GM12878 (cell line): Measurements from ENCODE around the gene NAALADL2. TPM values are rescaled to one million over a fixed set of nuclear protein-coding genes. Genes with fewer than 3 reads are reported as not detected.

Experiments used
- ATAC-seq: fragments of 200-7000 bp; cut with Tn5 transposase; 3 replicates; pipeline ENCODE4 v1.9.1; 2020; ENCODE audit warnings: mild to moderate bottlenecking, moderate library complexity
- BruUV-seq: library from RNA; stranded (reverse); fragments of 400-500 nt; replicated peaks from 2 replicates; lab custom pipeline; 2021; lab: Mats Ljungman, UMichigan
- CTCF ChIA-PET: fragments of 300-600 bp; sonication (Branson Sonifier 250); formaldehyde crosslinking; extraction: SDS; loops from one replicate; lab custom pipeline; 2021; ENCODE audit warnings: inconsistent platforms; lab: Yijun Ruan, JAX
- POLR2A ChIA-PET: fragments of 350-600 bp; formaldehyde crosslinking; extraction: SDS; loops from one replicate; lab custom pipeline; 2021; ENCODE audit warnings: inconsistent platforms; lab: Charles Lee
- RAD21 ChIA-PET: fragments of 300-600 bp; sonication (Branson Sonifier 250); formaldehyde crosslinking; loops from one replicate; lab custom pipeline; 2023; ENCODE audit warnings: antibody characterized with exemption; ENCODE audit not compliant: unreplicated experiment; lab: Charles Lee
- SMC1A ChIA-PET: fragments of 300-600 bp; sonication (Branson Sonifier 250); formaldehyde crosslinking; loops from one replicate; lab custom pipeline; 2023; ENCODE audit not compliant: unreplicated experiment, uncharacterized antibody; lab: Charles Lee
- DNase-seq: peaks from one replicate; pipeline ENCODE4 v3.0.0-alpha.2; 2011; ENCODE audit warnings: low read depth, low spot score
- FAIRE-seq: peaks from 3 replicates; lab custom pipeline; 2011; peaks lifted over from hg19 to GRCh38; lab: Jason Lieb, UNC
- H2AFZ ChIP-seq: 2 replicates; pipeline ENCODE4 v1.6.0; 2011; ENCODE audit warnings: low read depth, low read length, control low read depth; ENCODE audit not compliant: control insufficient read depth
- H3K27ac ChIP-seq: 2 replicates; pipeline ENCODE4 v1.5.1; 2011; ENCODE audit warnings: control low read depth; ENCODE audit not compliant: control insufficient read depth, insufficient read depth
- H3K27me3 ChIP-seq, 2 experiments: replicated peaks in 1 of 2; 2 replicates each; pipeline versions ENCODE4 v1.6.0 to v1.6.1; 2011; ENCODE audit warnings: low read length in 1 of 2; ENCODE audit not compliant: control insufficient read depth in 2 of 2, insufficient read depth in 2 of 2
- H3K36me3 ChIP-seq, 2 experiments: 2 replicates each; pipeline ENCODE4 v1.5.1; 2011; ENCODE audit warnings: low read length in 1 of 2; ENCODE audit not compliant: control insufficient read depth in 2 of 2, insufficient read depth in 2 of 2
- H3K4me1 ChIP-seq: 2 replicates; pipeline ENCODE4 v1.6.1; 2011; ENCODE audit warnings: mild to moderate bottlenecking, low read length, moderate library complexity, mixed read lengths; ENCODE audit not compliant: control insufficient read depth, insufficient read depth
- H3K4me2 ChIP-seq: 2 replicates; pipeline ENCODE4 v1.6.0; 2011; ENCODE audit warnings: control low read depth; ENCODE audit not compliant: control insufficient read depth, insufficient read depth
- H3K4me3 ChIP-seq: fragments of 200-600 bp; sonication (generic); 2 replicates; pipeline ENCODE4 v1.5.1; 2016
- H3K79me2 ChIP-seq: 2 replicates; pipeline ENCODE4 v1.6.0; 2011; ENCODE audit warnings: low read length; ENCODE audit not compliant: control insufficient read depth, insufficient read depth
- H3K9ac ChIP-seq: 2 replicates; pipeline ENCODE4 v1.8.0; 2011; ENCODE audit warnings: low read length, control low read depth, mixed read lengths; ENCODE audit not compliant: control insufficient read depth, insufficient read depth
- H3K9me3 ChIP-seq: replicated peaks from 3 replicates; pipeline ENCODE4 v1.5.1; 2011; ENCODE audit warnings: mild to moderate bottlenecking, low read length; ENCODE audit not compliant: control insufficient read depth, insufficient read depth
- H4K20me1 ChIP-seq: 2 replicates; pipeline ENCODE4 v1.6.0; 2011; ENCODE audit not compliant: control insufficient read depth, insufficient read depth
- EED ChIP-seq: sonication (generic); IDR thresholded peaks from 2 replicates; pipeline ENCODE4 v1.6.1; 2016; ENCODE audit warnings: antibody characterized with exemption, low read depth
- FOXM1 ChIP-seq: IDR thresholded peaks from 2 replicates; pipeline ENCODE4 v1.6.1; 2012; ENCODE audit warnings: low read depth, mild to moderate bottlenecking, inconsistent platforms, low read length, moderate library complexity
- NFIC ChIP-seq: IDR thresholded peaks from 2 replicates; pipeline ENCODE4 v1.6.1; 2012; ENCODE audit warnings: low read depth, mild to moderate bottlenecking, inconsistent platforms, low read length, moderate library complexity
- POLR2AphosphoS5 ChIP-seq: IDR thresholded peaks from 2 replicates; pipeline ENCODE4 v1.6.1; 2011; ENCODE audit warnings: mild to moderate bottlenecking, low read length, inconsistent platforms
- POU2F2 ChIP-seq: IDR thresholded peaks from 3 replicates; pipeline ENCODE4 v1.6.1; 2011; ENCODE audit warnings: low read depth, mild to moderate bottlenecking, low read length, borderline replicate concordance
- RCOR1 ChIP-seq: conservative IDR thresholded peaks from 2 replicates; pipeline ENCODE4 v1.6.1; 2012; ENCODE audit warnings: low read depth, low read length, improper control_type of control experiment
- STAT3 ChIP-seq: IDR thresholded peaks from 2 replicates; pipeline ENCODE4 v1.6.1; 2011; ENCODE audit warnings: low read depth, low read length, improper control_type of control experiment
- TBL1XR1 ChIP-seq: IDR thresholded peaks from 2 replicates; pipeline ENCODE4 v1.6.1; 2012; ENCODE audit warnings: low read depth, low read length, improper control_type of control experiment
- TCF3 ChIP-seq: IDR thresholded peaks from 2 replicates; pipeline ENCODE4 v1.6.1; 2012; ENCODE audit warnings: low read depth, mild to moderate bottlenecking, low read length, borderline replicate concordance; ENCODE audit not compliant: insufficient read depth
- ZNF207 ChIP-seq: fragments of 450-650 bp; IDR thresholded peaks from 2 replicates; pipeline ENCODE4 v1.6.1; 2014; ENCODE audit warnings: antibody characterized with exemption, mild to moderate bottlenecking, borderline replicate concordance
- ZNF274 ChIP-seq: IDR thresholded peaks from one replicate; pipeline ENCODE4 v1.8.0; 2011; ENCODE audit not compliant: insufficient read length, insufficient read depth
- WGBS: methylation state at CpG from one replicate; pipeline ENCODE4 v1.1.6; 2016; ENCODE audit warnings: low lambda C conversion rate; ENCODE audit not compliant: insufficient replicate concordance, insufficient coverage; ENCODE audit errors: missing lambda C conversion rate; 5-methylcytosine and 5-hydroxymethylcytosine counted together
- in situ Hi-C: fragments of 300-500 bp; cut with MboI; formaldehyde crosslinking; loops from 9 replicates; pipeline ENCODE4 v1.14.3; 2018; ENCODE audit warnings: mixed read lengths
- intact Hi-C: fragments of 100-400 bp; cut with micrococcal nuclease; formaldehyde crosslinking; loops from one replicate; pipeline ENCODE4 v1.14.2; 2022; ENCODE audit not compliant: unreplicated experiment
- polyA plus RNA-seq, 11 experiments: library from polyadenylated mRNA; depleted of rRNA in 4 of 11; unstranded in 6 of 11; stranded (reverse) in 5 of 11; fragments of >200 nt; fragmentation: Nextera tagmentation in 4 of 11; fragmentation: Illumina TruSeq in 1 of 11; extraction: Ambion mirVana in 4 of 11; extraction: Trizol in 1 of 11; gene quantifications; 1 replicate in 1 of 11; 2 replicates in 10 of 11; pipeline versions ENCODE4 v1.2.1 to v1.2.3, GENCODE V29; 2011 to 2016; ENCODE audit warnings: inconsistent platforms in 2 of 11, missing spikeins in 2 of 11, low read depth in 1 of 11
- total RNA-seq, 4 experiments: library from RNA; depleted of rRNA in 3 of 4; stranded (reverse); fragments of >200 nt in 3 of 4; fragmentation: Illumina TruSeq in 1 of 4; extraction: Trizol in 1 of 4; gene quantifications; 2 replicates each; pipeline versions ENCODE4 v1.2.1 to v1.2.3, GENCODE V29; 2013 to 2021
- TF ChIP-seq, protein P1 (sequence below): IDR thresholded peaks from 2 replicates; pipeline ENCODE4 v1.6.1; 2011; ENCODE audit warnings: low read depth, mild to moderate bottlenecking, low read length, moderate library complexity, borderline replicate concordance; ENCODE audit errors: extremely low read depth
- TF ChIP-seq, protein P2 (sequence below): fragments of 450-650 bp; formaldehyde crosslinking; IDR thresholded peaks from 2 replicates; pipeline ENCODE4 v1.4.0; 2022; ENCODE audit warnings: mild to moderate bottlenecking, moderate library complexity
- TF ChIP-seq, protein P3 (sequence below): fragments of 450-650 bp; IDR thresholded peaks from 2 replicates; pipeline ENCODE4 v1.6.1; 2016; ENCODE audit warnings: mild to moderate bottlenecking

Gene NAALADL2
- total and polyA plus RNA-seq, 10 of the 15 experiments (the other 5 are each of a cell fraction or from before 2014, with no cell fraction given): 0.06 to 10.8 (median 0.46) TPM

DNA sequence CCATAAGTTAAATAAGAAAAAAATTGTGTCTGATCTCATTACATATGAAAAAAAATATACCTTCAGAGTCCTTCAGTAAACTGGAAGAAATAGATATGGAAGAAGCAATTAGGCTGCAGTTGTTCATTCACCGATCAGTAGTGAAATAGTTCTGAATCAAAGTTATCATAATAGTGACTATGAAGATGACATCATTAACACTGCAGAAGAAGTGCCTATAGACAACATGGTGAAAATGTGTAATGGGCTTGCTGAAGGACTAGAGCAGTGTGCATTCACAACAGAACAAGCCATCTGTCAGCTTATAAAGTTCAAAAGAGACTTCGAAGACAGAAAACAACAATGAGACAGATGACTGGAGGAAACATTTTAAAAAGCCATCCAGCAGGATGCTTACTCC is 144.5 kb downstream of the NAALADL2 start:
- no peak overlapping the region for H3K4me2 ChIP-seq
- H3K36me3 ChIP-seq: no peaks in the 10 kb centered on the region
- ChIA-PET CTCF (no interaction called here), RAD21 (no interaction called here), SMC1A (no interaction called here), POLR2A (no interaction called here)
- no peaks in the 10 kb centered on the region for H3K4me1 ChIP-seq
- no peak overlapping the region for H3K4me3 ChIP-seq
- in situ Hi-C loops: no loop called here
- intact Hi-C loops: no loop called here
- TF ChIP-seq EED (no peak), TCF3 (no peak), STAT3 (no peak), FOXM1 (no peak), POLR2AphosphoS5 (no peak), NFIC (no peak), TBL1XR1 (no peak), ZNF274 (no peak), RCOR1 (no peak), ZNF207 (no peak), POU2F2 (no peak)
- TF ChIP-seq, protein P1, sequence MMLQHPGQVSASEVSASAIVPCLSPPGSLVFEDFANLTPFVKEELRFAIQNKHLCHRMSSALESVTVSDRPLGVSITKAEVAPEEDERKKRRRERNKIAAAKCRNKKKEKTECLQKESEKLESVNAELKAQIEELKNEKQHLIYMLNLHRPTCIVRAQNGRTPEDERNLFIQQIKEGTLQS: no peak
- TF ChIP-seq, protein P2, sequence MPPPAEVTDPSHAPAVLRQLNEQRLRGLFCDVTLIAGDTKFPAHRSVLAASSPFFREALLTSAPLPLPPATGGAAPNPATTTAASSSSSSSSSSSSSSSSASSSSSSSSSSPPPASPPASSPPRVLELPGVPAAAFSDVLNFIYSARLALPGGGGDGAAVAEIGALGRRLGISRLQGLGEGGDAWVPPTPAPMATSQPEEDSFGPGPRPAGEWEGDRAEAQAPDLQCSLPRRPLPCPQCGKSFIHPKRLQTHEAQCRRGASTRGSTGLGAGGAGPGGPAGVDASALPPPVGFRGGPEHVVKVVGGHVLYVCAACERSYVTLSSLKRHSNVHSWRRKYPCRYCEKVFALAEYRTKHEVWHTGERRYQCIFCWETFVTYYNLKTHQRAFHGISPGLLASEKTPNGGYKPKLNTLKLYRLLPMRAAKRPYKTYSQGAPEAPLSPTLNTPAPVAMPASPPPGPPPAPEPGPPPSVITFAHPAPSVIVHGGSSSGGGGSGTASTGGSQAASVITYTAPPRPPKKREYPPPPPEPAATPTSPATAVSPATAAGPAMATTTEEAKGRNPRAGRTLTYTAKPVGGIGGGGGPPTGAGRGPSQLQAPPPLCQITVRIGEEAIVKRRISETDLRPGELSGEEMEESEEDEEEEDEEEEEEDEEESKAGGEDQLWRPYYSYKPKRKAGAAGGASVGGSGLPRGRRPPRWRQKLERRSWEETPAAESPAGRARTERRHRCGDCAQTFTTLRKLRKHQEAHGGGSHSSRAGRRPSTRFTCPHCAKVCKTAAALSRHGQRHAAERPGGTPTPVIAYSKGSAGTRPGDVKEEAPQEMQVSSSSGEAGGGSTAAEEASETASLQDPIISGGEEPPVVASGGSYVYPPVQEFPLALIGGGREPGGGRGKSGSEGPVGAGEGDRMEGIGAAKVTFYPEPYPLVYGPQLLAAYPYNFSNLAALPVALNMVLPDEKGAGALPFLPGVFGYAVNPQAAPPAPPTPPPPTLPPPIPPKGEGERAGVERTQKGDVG: no peak
- TF ChIP-seq, protein P3, sequence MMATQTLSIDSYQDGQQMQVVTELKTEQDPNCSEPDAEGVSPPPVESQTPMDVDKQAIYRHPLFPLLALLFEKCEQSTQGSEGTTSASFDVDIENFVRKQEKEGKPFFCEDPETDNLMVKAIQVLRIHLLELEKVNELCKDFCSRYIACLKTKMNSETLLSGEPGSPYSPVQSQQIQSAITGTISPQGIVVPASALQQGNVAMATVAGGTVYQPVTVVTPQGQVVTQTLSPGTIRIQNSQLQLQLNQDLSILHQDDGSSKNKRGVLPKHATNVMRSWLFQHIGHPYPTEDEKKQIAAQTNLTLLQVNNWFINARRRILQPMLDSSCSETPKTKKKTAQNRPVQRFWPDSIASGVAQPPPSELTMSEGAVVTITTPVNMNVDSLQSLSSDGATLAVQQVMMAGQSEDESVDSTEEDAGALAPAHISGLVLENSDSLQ: no peak
- H3K79me2 ChIP-seq: no peaks in the 10 kb centered on the region
- DNase-seq (no peak), FAIRE-seq (no peak), ATAC-seq (no peak)
- H3K27ac ChIP-seq: no peak overlapping the region
- 69% methylated on average over 2 of the region's 2 CpGs for WGBS
- BruUV-seq: no TSS peak
- no peaks in the 10 kb centered on the region for H4K20me1 ChIP-seq
- H3K9ac ChIP-seq: no peak overlapping the region
- H3K9me3 ChIP-seq: no peaks in the 10 kb centered on the region
- H3K27me3 ChIP-seq: no peaks in the 10 kb centered on the region
- no peak overlapping the region for H2AFZ ChIP-seq
